ENCODE data around the gene ZBTB16.

The ZBTB16 gene

DNA sequence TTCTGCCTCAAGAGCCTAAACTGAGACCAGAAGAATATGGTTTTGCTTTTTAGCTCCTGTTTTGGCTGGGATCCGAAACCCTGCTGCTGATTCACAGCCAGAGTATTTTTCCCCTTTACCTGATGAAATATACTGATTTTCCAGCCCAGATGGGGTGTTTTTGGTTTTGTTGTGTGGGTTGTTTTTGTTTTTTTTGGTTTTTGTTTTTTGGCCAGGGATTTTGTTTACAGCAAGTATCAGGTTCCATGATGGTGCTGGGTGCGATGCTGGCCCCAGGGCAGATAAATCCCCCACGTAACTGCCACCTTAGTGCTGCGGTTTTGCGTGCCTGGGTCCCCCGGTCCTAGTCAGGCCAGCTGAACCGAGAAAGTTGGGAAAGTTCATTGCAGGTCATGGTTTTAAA lies 103.7 kb downstream of the ZBTB16 start:
- Histone ChIP-seq H3K27ac (ENCODE audit: poor library complexity, severe bottlenecking) (peak overlapping the region; percentile 99), H3K27me3 (ENCODE audit: insufficient read depth, poor library complexity, severe bottlenecking) (no peaks in the 10 kb centered on the region)

DNA sequence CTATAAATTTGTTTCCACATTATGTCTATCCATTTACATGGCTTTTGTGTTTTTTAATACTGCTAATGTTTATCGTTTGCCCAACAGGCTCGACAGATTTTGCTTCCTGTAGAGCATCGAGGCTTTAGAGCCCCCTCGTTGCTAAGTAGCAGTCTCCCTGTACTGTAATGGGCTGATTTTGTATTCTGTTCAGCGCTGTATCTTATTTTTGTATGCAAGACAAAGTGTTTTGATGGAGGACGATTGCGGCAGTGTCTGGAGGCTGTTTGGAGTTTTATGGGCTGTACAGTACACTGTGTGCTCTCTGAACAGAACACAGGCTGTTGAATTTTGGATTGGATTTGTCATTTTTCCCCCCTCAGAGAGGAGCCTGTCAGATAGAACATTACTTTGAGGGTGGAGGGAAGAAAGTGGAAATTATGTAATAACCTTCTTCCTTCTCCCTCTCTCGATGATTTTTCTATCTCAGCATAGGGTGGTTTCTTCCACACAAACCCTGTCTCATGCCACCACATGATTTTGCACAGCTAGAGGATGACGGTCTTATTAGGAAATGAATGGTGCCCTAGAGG lies 104.4 kb downstream of the ZBTB16 start:
- H3K27me3 ChIP-seq (ENCODE audit: insufficient read depth, poor library complexity, severe bottlenecking): no peaks in the 10 kb centered on the region
- ATAC-seq (ENCODE audit: low read depth) (no peak), DNase-seq (ENCODE audit: low spot score) (no peak)
- TF ChIP-seq, protein P1, sequence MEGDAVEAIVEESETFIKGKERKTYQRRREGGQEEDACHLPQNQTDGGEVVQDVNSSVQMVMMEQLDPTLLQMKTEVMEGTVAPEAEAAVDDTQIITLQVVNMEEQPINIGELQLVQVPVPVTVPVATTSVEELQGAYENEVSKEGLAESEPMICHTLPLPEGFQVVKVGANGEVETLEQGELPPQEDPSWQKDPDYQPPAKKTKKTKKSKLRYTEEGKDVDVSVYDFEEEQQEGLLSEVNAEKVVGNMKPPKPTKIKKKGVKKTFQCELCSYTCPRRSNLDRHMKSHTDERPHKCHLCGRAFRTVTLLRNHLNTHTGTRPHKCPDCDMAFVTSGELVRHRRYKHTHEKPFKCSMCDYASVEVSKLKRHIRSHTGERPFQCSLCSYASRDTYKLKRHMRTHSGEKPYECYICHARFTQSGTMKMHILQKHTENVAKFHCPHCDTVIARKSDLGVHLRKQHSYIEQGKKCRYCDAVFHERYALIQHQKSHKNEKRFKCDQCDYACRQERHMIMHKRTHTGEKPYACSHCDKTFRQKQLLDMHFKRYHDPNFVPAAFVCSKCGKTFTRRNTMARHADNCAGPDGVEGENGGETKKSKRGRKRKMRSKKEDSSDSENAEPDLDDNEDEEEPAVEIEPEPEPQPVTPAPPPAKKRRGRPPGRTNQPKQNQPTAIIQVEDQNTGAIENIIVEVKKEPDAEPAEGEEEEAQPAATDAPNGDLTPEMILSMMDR (IDR thresholded peaks at IDR 0.05; ENCODE audit: poor library complexity, severe bottlenecking): no peak
- H3K4me1 ChIP-seq (ENCODE audit: insufficient read depth, poor library complexity, severe bottlenecking): peaks cover 86% of the 10 kb centered on the region
- no peak overlapping the region for H3K4me3 ChIP-seq (ENCODE audit: severe bottlenecking)
- H3K27ac ChIP-seq (ENCODE audit: poor library complexity, severe bottlenecking): peak overlapping the region; percentile 99
- H3K9me3 ChIP-seq (ENCODE audit: severe bottlenecking): no peaks in the 10 kb centered on the region
- peaks cover 4% of the 10 kb centered on the region; the same call in 1 of the 2 replicates for H3K36me3 ChIP-seq (ENCODE audit: low read depth)

More for the DNA sequence above, 103.7 kb downstream of the ZBTB16 start:
- H3K4me1 ChIP-seq (ENCODE audit: insufficient read depth, poor library complexity, severe bottlenecking): peaks cover 87% of the 10 kb centered on the region
- H3K4me3 ChIP-seq (ENCODE audit: severe bottlenecking): no peak overlapping the region
- H3K9me3 ChIP-seq (ENCODE audit: severe bottlenecking): no peaks in the 10 kb centered on the region
- no peak for DNase-seq (ENCODE audit: low spot score)
- TF ChIP-seq, protein P1 (IDR thresholded peaks at IDR 0.05; ENCODE audit: poor library complexity, severe bottlenecking): no peak
- H3K36me3 ChIP-seq (ENCODE audit: low read depth): peaks cover 9% of the 10 kb centered on the region
- peak; percentile 22 for ATAC-seq (ENCODE audit: low read depth)

DNA sequence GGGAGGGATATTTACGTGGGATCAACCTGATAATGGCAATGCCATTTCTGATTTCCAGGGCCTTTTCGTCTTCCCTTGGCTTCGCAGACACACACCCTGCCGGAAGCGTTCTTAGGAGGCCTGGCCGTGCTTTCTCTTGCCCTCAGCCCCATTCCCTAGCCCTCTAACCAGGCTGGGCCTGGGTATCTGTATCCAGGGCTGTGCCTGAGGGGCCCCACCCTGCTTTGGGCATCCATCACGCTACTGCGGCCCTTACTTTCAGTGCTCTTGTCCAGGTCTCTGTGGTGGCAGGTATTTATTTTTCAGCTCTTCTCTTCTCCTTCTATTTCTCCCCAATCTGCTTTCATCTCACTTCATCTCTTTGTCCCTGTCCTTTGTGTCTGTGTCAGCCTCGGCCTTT lies 105.0 kb downstream of the ZBTB16 start:
- Histone ChIP-seq H3K4me3 (ENCODE audit: severe bottlenecking) (no peak overlapping the region), H3K36me3 (ENCODE audit: low read depth) (peaks cover 4% of the 10 kb centered on the region; the same call in 1 of the 2 replicates), H3K27me3 (ENCODE audit: insufficient read depth, poor library complexity, severe bottlenecking) (no peaks in the 10 kb centered on the region), H3K27ac (ENCODE audit: poor library complexity, severe bottlenecking) (peak overlapping the region; percentile 99), H3K4me1 (ENCODE audit: insufficient read depth, poor library complexity, severe bottlenecking) (peaks cover 80% of the 10 kb centered on the region), H3K9me3 (ENCODE audit: severe bottlenecking) (no peaks in the 10 kb centered on the region)
- no peak for ATAC-seq (ENCODE audit: low read depth)
- TF ChIP-seq, protein P1 (IDR thresholded peaks at IDR 0.05; ENCODE audit: poor library complexity, severe bottlenecking): no peak
- no peak for DNase-seq (ENCODE audit: low spot score)

DNA sequence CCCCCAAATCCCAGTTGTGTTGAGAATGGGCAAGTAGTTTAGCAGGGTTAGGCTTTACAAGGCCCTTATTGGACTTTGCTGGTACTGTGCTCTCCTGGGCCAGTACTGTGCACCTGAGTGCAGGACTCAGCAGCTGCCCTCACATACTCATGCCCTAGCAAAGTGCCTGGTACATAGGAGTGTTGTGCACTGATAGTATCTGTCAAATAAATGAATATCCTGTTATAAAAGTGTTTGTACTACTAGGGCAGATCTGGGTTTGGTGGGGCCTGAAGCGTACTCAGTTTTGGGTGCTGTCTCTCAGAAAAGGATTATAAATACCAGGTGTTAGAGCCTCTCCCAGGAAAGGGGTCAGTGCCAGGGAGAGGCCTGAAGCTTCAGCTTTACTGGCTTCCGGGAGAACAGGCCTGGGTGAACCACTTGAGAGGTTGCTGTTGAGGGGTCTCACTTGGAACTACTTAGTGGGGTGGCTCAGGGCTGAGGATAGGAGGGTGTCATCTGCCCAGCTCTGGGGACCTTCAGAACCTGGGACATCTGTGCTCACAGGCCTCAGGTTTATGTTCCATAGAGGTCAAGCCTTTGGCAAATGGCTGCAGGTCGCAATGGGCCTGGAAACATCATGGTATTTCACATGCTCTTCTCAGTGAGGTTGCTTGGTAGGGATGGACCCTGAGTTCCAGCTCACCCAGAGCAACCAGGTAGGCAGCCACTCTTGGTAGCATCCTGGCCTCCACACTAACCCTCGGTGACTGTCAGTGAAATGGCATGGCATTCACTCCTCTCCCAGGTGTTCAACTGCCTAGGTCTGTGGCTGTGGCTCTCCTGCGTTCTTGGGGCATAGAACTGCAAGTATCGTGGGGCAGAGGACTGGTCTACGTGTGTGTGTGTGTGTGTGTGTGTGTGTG lies 106.1 kb downstream of the ZBTB16 start:
- Histone ChIP-seq H3K9me3 (ENCODE audit: severe bottlenecking) (no peaks in the 10 kb centered on the region), H3K4me1 (ENCODE audit: insufficient read depth, poor library complexity, severe bottlenecking) (peaks cover 71% of the 10 kb centered on the region), H3K4me3 (ENCODE audit: severe bottlenecking) (no peak overlapping the region), H3K27me3 (ENCODE audit: insufficient read depth, poor library complexity, severe bottlenecking) (no peaks in the 10 kb centered on the region), H3K36me3 (ENCODE audit: low read depth) (peaks cover under 1% of the 10 kb centered on the region; the same call in 1 of the 2 replicates), H3K27ac (ENCODE audit: poor library complexity, severe bottlenecking) (peak overlapping the region; percentile 99)
- DNase-seq (ENCODE audit: low spot score) (no peak), ATAC-seq (ENCODE audit: low read depth) (no peak)
- TF ChIP-seq, protein P1 (IDR thresholded peaks at IDR 0.05; ENCODE audit: poor library complexity, severe bottlenecking): no peak
